WTC11 (cell line): Measurements from ENCODE around the gene NELL1. TPM values are rescaled to one million over a fixed set of nuclear protein-coding genes. Genes with fewer than 3 reads are reported as not detected.

Experiments
- ATAC-seq: fragments of 200-7000 bp; cut with Tn5 transposase; 2 replicates; pipeline ENCODE4 v1.10.0; 2021; ENCODE audit warnings: mild to moderate bottlenecking, moderate library complexity
- CTCF ChIA-PET: fragments of 300-600 bp; sonication (Branson Sonifier 250); formaldehyde crosslinking; loops from one replicate; lab custom pipeline; 2021; ENCODE audit warnings: antibody characterized with exemption; lab: Charles Lee
- POLR2A ChIA-PET: fragments of 350-600 bp; sonication (Branson Sonifier 250); formaldehyde crosslinking; loops from one replicate; lab custom pipeline; 2021; ENCODE audit warnings: antibody characterized with exemption; lab: Charles Lee
- DNase-seq: peaks from one replicate; pipeline ENCODE4 v3.0.0; 2021; ENCODE audit warnings: low spot score
- H3K27ac Mint-ChIP-seq: 2 replicates; pipeline ENCODE4 v1.8.0; 2021; ENCODE audit warnings: mixed read lengths
- H3K27me3 Mint-ChIP-seq: 2 replicates; pipeline ENCODE4 v1.8.0; 2021; ENCODE audit warnings: low read depth, mild to moderate bottlenecking, moderate library complexity, mixed read lengths
- H3K36me3 Mint-ChIP-seq: 2 replicates; pipeline ENCODE4 v1.8.0; 2021; ENCODE audit warnings: mixed read lengths
- H3K4me1 Mint-ChIP-seq: 2 replicates; pipeline ENCODE4 v1.8.0; 2022; ENCODE audit warnings: mixed read lengths
- H3K4me3 Mint-ChIP-seq: 2 replicates; pipeline ENCODE4 v1.8.0; 2021; ENCODE audit warnings: mild to moderate bottlenecking, moderate library complexity, mixed read lengths
- H3K9me3 Mint-ChIP-seq: 2 replicates; pipeline ENCODE4 v1.8.0; 2021; ENCODE audit warnings: mixed read lengths
- ATF1 ChIP-seq: sonication (generic); formaldehyde crosslinking; IDR thresholded peaks from 2 replicates; pipeline ENCODE4 v1.8.1; 2023; ENCODE audit warnings: mild to moderate bottlenecking, moderate library complexity, missing genetic modification reagents
- CREM ChIP-seq: sonication (generic); formaldehyde crosslinking; IDR thresholded peaks from 2 replicates; pipeline ENCODE4 v1.8.1; 2022; ENCODE audit warnings: mild to moderate bottlenecking, missing genetic modification reagents, moderate library complexity
- IRF2 ChIP-seq: sonication (generic); formaldehyde crosslinking; IDR thresholded peaks from 2 replicates; pipeline ENCODE4 v1.8.0; 2022; ENCODE audit warnings: low read depth, missing genetic modification reagents, borderline replicate concordance
- JAZF1 ChIP-seq: fragments of 250-450 bp; sonication (Bioruptor Pico); IDR thresholded peaks from 2 replicates; pipeline ENCODE4 v1.9.0; 2021; ENCODE audit warnings: moderate library complexity, mild to moderate bottlenecking, inconsistent platforms
- MYBL2 ChIP-seq: sonication (generic); formaldehyde crosslinking; IDR thresholded peaks from 2 replicates; pipeline ENCODE4 v1.8.1; 2023; ENCODE audit warnings: mild to moderate bottlenecking, moderate library complexity, missing genetic modification reagents
- NFATC4 ChIP-seq: fragments of 250-450 bp; sonication (Bioruptor Pico); IDR thresholded peaks from 2 replicates; pipeline ENCODE4 v1.9.0; 2021; ENCODE audit warnings: mild to moderate bottlenecking
- NR2C2 ChIP-seq: sonication (generic); formaldehyde crosslinking; IDR thresholded peaks from 2 replicates; pipeline ENCODE4 v1.8.0; 2022; ENCODE audit warnings: mild to moderate bottlenecking, missing genetic modification reagents
- PRRX2 ChIP-seq: fragments of 250-450 bp; sonication (Bioruptor Pico); IDR thresholded peaks from 2 replicates; pipeline ENCODE4 v1.8.0; 2021; ENCODE audit warnings: mild to moderate bottlenecking
- SP1 ChIP-seq: sonication (generic); formaldehyde crosslinking; conservative IDR thresholded peaks from 2 replicates; pipeline ENCODE4 v1.8.1; 2022; ENCODE audit warnings: missing genetic modification reagents
- TEAD1 ChIP-seq: sonication (generic); formaldehyde crosslinking; IDR thresholded peaks from 2 replicates; pipeline ENCODE4 v1.8.0; 2022; ENCODE audit warnings: mild to moderate bottlenecking, missing genetic modification reagents
- ZNF317 ChIP-seq: sonication (generic); formaldehyde crosslinking; IDR thresholded peaks from 2 replicates; pipeline ENCODE4 v1.8.1; 2023; ENCODE audit warnings: low read depth, mild to moderate bottlenecking, moderate library complexity, missing genetic modification reagents, borderline replicate concordance
- total RNA-seq: library from RNA; stranded (reverse); gene quantifications from 3 replicates; pipeline ENCODE4 v1.2.3, GENCODE V29; 2021
- TF ChIP-seq, protein P1 (sequence below): sonication (generic); formaldehyde crosslinking; IDR thresholded peaks from 2 replicates; pipeline ENCODE4 v1.8.0; 2022; ENCODE audit warnings: mild to moderate bottlenecking, missing genetic modification reagents
- TF ChIP-seq, protein P2 (sequence below): sonication (generic); formaldehyde crosslinking; IDR thresholded peaks from 2 replicates; pipeline ENCODE4 v1.8.0; 2023; ENCODE audit warnings: missing genetic modification reagents, mild to moderate bottlenecking, borderline replicate concordance
- TF ChIP-seq, protein P3 (sequence below): sonication (generic); formaldehyde crosslinking; IDR thresholded peaks from 2 replicates; pipeline ENCODE4 v1.8.1; 2022; ENCODE audit warnings: mild to moderate bottlenecking, missing genetic modification reagents, moderate library complexity, borderline replicate concordance
- TF ChIP-seq, protein P4 (sequence below): sonication (generic); formaldehyde crosslinking; IDR thresholded peaks from 2 replicates; pipeline ENCODE4 v1.8.1; 2023; ENCODE audit warnings: mild to moderate bottlenecking, missing genetic modification reagents
- TF ChIP-seq, protein P5 (sequence below): sonication (generic); formaldehyde crosslinking; IDR thresholded peaks from 2 replicates; pipeline ENCODE4 v1.8.0; 2022; ENCODE audit warnings: missing genetic modification reagents
- TF ChIP-seq, protein P6 (sequence below): sonication (generic); formaldehyde crosslinking; IDR thresholded peaks from 2 replicates; pipeline ENCODE4 v1.8.1; 2022; ENCODE audit warnings: missing genetic modification reagents, borderline replicate concordance
- TF ChIP-seq, protein P7 (sequence below): fragments of 250-450 bp; sonication (Bioruptor Pico); IDR thresholded peaks from 2 replicates; pipeline ENCODE4 v1.9.0; 2021; ENCODE audit warnings: mild to moderate bottlenecking
- TF ChIP-seq, protein P8 (sequence below): fragments of 250-450 bp; sonication (Bioruptor Pico); conservative IDR thresholded peaks from 2 replicates; pipeline ENCODE4 v1.9.0; 2021; ENCODE audit warnings: mild to moderate bottlenecking

Gene NELL1
- total RNA-seq, 1 experiment from 2014 or later = 1.8 TPM

DNA sequence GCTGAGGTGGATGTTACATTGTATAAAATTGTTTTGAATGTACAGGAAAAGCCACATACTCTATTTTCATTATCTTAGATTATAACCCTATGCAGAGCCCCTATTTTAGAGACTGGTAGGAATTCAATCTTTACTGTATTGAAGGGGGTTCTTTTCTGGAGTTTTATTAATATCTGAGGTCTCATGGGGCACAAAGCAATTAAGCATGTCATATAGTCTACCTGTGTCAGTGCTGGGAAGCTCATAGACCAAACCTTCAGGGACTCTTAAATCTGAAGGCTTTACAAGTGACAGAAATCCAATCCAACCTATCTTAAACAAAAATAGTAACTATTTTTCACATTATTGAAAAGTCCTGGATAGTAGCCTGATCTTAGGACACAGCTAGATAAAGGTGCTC, 733.7 kb downstream of the NELL1 start:
- H3K4me1 Mint-ChIP-seq = peaks cover 5% of the 10 kb centered on the region
- ChIA-PET CTCF (interaction anchor here (1.1 kb wide), 1 partner anchor 109 kb away, joined by 3 read pairs; no protein-coding TSS in a partner anchor), POLR2A (no interaction called here)
- H3K27me3 Mint-ChIP-seq = no peaks in the 10 kb centered on the region
- H3K9me3 Mint-ChIP-seq = no peaks in the 10 kb centered on the region
- no peak overlapping the region for H3K27ac Mint-ChIP-seq
- DNase-seq (no peak), ATAC-seq (no peak)
- TF ChIP-seq, protein P1, sequence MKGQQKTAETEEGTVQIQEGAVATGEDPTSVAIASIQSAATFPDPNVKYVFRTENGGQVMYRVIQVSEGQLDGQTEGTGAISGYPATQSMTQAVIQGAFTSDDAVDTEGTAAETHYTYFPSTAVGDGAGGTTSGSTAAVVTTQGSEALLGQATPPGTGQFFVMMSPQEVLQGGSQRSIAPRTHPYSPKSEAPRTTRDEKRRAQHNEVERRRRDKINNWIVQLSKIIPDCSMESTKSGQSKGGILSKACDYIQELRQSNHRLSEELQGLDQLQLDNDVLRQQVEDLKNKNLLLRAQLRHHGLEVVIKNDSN (CRISPR knock-in tag) = no peak
- no peak for TF ChIP-seq NFATC4 (CRISPR knock-in tag)
- TF ChIP-seq PRRX2 = no peak
- TF ChIP-seq, protein P2, sequence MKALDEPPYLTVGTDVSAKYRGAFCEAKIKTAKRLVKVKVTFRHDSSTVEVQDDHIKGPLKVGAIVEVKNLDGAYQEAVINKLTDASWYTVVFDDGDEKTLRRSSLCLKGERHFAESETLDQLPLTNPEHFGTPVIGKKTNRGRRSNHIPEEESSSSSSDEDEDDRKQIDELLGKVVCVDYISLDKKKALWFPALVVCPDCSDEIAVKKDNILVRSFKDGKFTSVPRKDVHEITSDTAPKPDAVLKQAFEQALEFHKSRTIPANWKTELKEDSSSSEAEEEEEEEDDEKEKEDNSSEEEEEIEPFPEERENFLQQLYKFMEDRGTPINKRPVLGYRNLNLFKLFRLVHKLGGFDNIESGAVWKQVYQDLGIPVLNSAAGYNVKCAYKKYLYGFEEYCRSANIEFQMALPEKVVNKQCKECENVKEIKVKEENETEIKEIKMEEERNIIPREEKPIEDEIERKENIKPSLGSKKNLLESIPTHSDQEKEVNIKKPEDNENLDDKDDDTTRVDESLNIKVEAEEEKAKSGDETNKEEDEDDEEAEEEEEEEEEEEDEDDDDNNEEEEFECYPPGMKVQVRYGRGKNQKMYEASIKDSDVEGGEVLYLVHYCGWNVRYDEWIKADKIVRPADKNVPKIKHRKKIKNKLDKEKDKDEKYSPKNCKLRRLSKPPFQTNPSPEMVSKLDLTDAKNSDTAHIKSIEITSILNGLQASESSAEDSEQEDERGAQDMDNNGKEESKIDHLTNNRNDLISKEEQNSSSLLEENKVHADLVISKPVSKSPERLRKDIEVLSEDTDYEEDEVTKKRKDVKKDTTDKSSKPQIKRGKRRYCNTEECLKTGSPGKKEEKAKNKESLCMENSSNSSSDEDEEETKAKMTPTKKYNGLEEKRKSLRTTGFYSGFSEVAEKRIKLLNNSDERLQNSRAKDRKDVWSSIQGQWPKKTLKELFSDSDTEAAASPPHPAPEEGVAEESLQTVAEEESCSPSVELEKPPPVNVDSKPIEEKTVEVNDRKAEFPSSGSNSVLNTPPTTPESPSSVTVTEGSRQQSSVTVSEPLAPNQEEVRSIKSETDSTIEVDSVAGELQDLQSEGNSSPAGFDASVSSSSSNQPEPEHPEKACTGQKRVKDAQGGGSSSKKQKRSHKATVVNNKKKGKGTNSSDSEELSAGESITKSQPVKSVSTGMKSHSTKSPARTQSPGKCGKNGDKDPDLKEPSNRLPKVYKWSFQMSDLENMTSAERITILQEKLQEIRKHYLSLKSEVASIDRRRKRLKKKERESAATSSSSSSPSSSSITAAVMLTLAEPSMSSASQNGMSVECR (CRISPR knock-in tag) = no peak
- no peak for TF ChIP-seq ZNF317 (CRISPR knock-in tag)
- TF ChIP-seq ATF1 (CRISPR knock-in tag) = no peak
- no peak for TF ChIP-seq MYBL2 (CRISPR knock-in tag)
- TF ChIP-seq, protein P3, sequence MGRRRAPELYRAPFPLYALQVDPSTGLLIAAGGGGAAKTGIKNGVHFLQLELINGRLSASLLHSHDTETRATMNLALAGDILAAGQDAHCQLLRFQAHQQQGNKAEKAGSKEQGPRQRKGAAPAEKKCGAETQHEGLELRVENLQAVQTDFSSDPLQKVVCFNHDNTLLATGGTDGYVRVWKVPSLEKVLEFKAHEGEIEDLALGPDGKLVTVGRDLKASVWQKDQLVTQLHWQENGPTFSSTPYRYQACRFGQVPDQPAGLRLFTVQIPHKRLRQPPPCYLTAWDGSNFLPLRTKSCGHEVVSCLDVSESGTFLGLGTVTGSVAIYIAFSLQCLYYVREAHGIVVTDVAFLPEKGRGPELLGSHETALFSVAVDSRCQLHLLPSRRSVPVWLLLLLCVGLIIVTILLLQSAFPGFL = no peak
- H3K4me3 Mint-ChIP-seq = no peak overlapping the region
- H3K36me3 Mint-ChIP-seq = no peaks in the 10 kb centered on the region

DNA sequence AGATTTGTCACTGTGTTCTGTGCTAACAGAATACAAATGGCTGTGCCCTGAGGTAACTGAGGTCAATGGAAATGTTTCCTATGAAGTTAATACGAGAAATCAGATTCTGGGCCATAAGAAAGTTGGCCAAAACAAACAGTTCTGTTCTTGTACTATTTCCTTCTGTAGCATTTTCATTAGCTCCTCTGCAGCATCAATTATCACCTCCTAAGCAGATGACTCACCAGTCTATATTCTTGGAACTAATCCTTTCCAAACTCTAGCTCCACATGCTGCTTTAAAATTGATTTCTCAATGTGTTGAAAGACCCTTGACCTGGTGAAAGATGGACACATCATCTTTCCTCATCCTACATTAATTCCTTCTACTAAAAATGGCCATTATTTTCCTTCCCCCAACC, 736.0 kb downstream of the NELL1 start:
- no peaks in the 10 kb centered on the region for H3K27me3 Mint-ChIP-seq
- no peak overlapping the region for H3K4me3 Mint-ChIP-seq
- ChIA-PET CTCF (no interaction called here), POLR2A (no interaction called here)
- H3K9me3 Mint-ChIP-seq = no peaks in the 10 kb centered on the region
- DNase-seq = no peak
- H3K27ac Mint-ChIP-seq = no peak overlapping the region
- H3K36me3 Mint-ChIP-seq = no peaks in the 10 kb centered on the region
- no peak for ATAC-seq
- H3K4me1 Mint-ChIP-seq = peaks cover 5% of the 10 kb centered on the region
- TF ChIP-seq NR2C2 (no peak), PRRX2 (no peak), CREM (CRISPR knock-in tag) (no peak), SP1 (CRISPR knock-in tag) (no peak), JAZF1 (no peak), TEAD1 (CRISPR knock-in tag) (no peak), IRF2 (CRISPR knock-in tag) (no peak)
- TF ChIP-seq, protein P4, sequence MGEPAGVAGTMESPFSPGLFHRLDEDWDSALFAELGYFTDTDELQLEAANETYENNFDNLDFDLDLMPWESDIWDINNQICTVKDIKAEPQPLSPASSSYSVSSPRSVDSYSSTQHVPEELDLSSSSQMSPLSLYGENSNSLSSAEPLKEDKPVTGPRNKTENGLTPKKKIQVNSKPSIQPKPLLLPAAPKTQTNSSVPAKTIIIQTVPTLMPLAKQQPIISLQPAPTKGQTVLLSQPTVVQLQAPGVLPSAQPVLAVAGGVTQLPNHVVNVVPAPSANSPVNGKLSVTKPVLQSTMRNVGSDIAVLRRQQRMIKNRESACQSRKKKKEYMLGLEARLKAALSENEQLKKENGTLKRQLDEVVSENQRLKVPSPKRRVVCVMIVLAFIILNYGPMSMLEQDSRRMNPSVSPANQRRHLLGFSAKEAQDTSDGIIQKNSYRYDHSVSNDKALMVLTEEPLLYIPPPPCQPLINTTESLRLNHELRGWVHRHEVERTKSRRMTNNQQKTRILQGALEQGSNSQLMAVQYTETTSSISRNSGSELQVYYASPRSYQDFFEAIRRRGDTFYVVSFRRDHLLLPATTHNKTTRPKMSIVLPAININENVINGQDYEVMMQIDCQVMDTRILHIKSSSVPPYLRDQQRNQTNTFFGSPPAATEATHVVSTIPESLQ = no peak
- TF ChIP-seq, protein P5, sequence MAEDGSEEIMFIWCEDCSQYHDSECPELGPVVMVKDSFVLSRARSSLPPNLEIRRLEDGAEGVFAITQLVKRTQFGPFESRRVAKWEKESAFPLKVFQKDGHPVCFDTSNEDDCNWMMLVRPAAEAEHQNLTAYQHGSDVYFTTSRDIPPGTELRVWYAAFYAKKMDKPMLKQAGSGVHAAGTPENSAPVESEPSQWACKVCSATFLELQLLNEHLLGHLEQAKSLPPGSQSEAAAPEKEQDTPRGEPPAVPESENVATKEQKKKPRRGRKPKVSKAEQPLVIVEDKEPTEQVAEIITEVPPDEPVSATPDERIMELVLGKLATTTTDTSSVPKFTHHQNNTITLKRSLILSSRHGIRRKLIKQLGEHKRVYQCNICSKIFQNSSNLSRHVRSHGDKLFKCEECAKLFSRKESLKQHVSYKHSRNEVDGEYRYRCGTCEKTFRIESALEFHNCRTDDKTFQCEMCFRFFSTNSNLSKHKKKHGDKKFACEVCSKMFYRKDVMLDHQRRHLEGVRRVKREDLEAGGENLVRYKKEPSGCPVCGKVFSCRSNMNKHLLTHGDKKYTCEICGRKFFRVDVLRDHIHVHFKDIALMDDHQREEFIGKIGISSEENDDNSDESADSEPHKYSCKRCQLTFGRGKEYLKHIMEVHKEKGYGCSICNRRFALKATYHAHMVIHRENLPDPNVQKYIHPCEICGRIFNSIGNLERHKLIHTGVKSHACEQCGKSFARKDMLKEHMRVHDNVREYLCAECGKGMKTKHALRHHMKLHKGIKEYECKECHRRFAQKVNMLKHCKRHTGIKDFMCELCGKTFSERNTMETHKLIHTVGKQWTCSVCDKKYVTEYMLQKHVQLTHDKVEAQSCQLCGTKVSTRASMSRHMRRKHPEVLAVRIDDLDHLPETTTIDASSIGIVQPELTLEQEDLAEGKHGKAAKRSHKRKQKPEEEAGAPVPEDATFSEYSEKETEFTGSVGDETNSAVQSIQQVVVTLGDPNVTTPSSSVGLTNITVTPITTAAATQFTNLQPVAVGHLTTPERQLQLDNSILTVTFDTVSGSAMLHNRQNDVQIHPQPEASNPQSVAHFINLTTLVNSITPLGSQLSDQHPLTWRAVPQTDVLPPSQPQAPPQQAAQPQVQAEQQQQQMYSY (CRISPR knock-in tag) = no peak
- TF ChIP-seq, protein P6, sequence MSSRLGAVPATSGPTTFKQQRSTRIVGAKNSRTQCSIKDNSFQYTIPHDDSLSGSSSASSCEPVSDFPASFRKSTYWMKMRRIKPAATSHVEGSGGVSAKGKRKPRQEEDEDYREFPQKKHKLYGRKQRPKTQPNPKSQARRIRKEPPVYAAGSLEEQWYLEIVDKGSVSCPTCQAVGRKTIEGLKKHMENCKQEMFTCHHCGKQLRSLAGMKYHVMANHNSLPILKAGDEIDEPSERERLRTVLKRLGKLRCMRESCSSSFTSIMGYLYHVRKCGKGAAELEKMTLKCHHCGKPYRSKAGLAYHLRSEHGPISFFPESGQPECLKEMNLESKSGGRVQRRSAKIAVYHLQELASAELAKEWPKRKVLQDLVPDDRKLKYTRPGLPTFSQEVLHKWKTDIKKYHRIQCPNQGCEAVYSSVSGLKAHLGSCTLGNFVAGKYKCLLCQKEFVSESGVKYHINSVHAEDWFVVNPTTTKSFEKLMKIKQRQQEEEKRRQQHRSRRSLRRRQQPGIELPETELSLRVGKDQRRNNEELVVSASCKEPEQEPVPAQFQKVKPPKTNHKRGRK (CRISPR knock-in tag) = no peak
- TF ChIP-seq, protein P7, sequence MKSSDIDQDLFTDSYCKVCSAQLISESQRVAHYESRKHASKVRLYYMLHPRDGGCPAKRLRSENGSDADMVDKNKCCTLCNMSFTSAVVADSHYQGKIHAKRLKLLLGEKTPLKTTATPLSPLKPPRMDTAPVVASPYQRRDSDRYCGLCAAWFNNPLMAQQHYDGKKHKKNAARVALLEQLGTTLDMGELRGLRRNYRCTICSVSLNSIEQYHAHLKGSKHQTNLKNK = no peak
- TF ChIP-seq, protein P8, sequence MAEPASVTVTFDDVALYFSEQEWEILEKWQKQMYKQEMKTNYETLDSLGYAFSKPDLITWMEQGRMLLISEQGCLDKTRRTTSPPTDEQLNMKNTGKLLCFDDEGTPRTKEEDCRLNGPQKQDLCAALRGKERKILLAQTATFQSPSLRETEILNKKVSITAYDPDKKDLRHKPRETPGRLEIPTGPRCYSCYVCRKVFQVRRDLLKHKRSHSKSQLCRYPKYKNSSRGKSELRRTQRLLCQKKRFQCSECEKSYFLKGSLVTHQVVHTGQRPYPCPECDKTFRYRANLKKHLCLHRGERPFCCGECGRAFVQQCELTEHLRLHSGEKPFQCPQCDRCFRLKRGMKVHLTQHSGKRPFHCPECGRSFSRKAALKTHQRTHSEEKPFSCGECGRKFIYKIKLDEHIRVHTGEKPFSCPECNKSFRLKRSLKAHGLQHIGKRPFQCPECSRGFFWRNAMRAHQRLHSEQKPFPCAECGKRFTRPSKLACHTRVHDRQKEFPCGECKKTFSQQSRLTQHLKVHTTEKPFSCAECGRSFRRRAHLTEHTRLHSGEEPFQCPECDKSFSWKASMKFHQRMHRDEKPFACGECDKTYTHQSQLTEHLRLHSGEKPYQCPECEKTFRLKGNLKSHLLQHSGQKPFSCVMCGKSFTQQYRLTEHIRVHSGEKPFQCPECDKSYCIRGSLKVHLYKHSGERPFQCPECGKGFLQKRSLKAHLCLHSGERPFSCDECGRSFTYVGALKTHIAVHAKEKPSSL = no peak
